Stimulated activated CD8-positive, alpha-beta memory T cell treated with anti-CD3 and anti-CD28 coated beads, Interleukin-12 subunit alpha, Interleukin-12 subunit beta, amount 100 ng/mL, for 4 hours (primary cell): ENCODE data around the gene MYO18B.

ENCODE experiments used
- DNase-seq: peaks from one replicate; pipeline ENCODE4 v3.0.0-alpha.2; 2020; ENCODE audit warnings: low read depth

MYO18B gene

GRCh38 chr22:25828422-25828821, 86.4 kb downstream of the MYO18B start:
- DNase-seq: no peak

- DNase-seq: no peak
Measured at GRCh38 chr22:25829237-25829636, 87.2 kb downstream of the MYO18B start.

GRCh38 chr22:25829808-25830777, 88.1 kb downstream of the MYO18B start:
- no peak for DNase-seq

GRCh38 chr22:25833091-25833490, 91.1 kb downstream of the MYO18B start:
- no peak for DNase-seq

DNA sequence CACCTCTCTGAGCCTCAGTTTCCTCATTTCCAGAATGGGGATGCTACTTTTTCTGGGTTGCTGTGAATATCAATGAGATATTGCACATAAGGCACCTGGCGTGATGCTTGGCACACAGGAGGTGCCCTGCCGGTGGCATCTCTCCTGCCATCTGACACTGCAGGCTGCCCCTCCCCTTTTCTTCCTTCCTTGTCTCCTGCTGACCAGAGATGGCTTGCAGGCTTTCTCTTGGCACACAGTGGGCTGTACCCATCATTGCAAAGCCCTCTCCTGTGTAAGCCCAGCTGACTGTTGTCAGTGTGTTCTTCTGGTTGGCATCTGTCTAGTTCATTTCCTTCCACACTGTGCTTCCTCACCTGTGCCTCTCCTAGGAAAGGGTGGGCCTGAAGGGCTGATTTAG, 91.7 kb downstream of the MYO18B start:
- DNase-seq: no peak

GRCh38 chr22:25834490-25834889, 92.5 kb downstream of the MYO18B start:
- no peak for DNase-seq

- no peak for DNase-seq
Measured at GRCh38 chr22:25835348-25835747, 93.4 kb downstream of the MYO18B start.

DNA sequence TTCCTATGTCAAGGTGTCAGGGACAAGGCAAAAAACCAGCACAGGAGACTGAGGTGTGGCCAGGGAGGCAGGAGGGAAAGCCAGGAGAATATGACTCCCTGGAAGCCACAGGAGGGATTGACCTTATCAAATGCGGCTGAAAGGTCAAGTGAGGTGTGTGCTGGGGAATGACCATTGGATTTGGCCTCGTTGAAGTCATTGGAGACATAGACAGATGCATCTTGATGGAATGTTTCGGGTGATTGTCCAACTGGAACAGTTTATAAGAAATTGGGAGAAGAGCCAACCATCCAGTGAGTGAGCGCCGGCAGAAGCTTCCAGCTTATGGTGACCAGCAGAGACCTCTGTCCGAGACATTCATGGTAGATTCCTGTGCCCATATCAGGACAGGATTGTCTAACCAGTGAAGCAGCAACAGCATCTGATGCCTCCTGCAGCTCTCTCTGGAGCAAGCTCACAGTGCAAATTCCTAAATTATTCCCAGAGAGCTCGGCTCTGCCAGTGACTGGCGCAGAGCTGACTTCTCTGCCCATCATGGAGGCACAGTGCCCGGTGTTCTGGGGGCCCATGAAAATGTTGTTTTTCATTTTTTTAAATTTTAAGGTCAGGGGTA, 95.4 kb downstream of the MYO18B start:
- no peak for DNase-seq

GRCh38 chr22:25838960-25839741, 97.2 kb downstream of the MYO18B start:
- DNase-seq: no peak

GRCh38 chr22:25839755-25840154, 97.8 kb downstream of the MYO18B start:
- no peak for DNase-seq

DNA sequence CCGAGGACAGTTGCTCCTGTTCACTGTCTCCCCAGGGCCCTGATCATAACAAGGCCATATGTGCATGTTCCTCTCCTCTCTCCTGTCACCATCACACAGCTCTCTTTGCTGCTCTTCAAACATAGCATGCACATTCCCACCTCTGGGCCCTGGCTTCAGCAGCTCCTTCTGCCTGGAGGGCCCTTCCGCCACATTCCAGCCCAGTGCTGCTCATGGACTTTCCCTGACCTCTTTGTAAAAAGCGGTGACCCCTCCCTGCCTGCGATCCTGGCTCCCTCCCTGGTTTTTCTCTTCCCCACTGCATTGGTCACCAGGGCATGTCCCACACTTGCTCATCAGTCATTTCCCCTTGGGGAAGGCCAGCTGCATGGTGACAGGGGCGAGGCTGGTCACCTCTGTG, 98.2 kb downstream of the MYO18B start:
- DNase-seq: no peak

DNA sequence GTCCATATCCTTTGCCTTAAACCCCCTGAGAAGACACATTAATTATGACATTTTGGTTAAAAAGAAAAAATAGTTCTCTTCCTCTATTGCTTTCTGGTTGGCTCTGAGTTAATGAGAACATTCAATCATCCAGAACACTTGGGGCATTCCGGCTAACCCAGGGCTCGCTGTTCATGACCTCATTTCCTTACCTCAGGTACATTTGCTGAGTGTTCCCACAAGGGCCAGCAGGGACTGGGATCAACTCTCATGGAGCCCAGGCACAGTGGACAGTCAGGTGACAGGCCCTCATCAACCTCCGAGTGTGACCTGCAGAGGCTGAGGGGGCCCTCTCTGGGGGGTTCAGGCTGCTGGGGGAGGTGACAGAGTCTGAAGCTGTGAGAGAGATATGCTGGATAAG, 98.9 kb downstream of the MYO18B start:
- no peak for DNase-seq

DNA sequence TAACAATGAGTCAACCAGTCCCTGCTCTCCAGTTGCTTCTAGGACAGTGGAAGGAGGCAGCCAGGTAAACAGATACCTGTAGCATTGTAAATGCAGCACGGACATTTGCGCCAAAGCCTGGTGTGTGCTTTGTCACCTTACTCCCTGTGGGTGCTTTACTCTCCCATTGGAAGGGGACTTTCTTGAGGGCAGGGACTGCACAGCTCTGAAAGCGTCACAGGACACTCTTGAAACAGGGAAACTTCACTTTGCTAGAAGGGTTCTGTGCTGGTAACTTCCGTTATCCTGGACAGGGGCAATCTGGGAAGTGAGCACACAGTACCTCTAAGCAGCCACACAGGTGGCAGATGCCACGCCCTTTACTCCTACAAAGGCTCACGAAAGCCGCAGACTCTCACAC, 99.8 kb downstream of the MYO18B start:
- no peak for DNase-seq

- no peak for DNase-seq
Measured at GRCh38 chr22:25843660-25844405, 101.8 kb downstream of the MYO18B start.

DNA sequence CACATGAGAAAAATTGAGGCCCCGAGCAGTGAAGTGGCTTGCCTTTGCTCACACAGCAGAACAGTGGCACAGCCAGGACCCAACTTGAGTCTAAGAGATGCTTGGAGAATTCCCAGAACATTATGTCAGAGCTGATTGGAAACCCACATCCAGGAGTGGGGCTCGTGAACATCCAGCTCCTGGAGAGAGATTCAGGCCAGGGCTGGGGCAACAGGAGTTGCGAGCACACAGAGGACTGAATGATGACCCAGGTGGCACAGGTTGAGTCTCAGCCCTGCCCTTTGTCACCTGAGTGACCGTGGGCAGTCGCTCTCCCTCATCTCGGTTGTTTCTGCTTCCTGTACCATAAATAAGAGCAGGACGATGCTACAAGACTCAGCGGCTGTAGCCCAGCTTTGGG, 102.6 kb downstream of the MYO18B start:
- no peak for DNase-seq

DNA sequence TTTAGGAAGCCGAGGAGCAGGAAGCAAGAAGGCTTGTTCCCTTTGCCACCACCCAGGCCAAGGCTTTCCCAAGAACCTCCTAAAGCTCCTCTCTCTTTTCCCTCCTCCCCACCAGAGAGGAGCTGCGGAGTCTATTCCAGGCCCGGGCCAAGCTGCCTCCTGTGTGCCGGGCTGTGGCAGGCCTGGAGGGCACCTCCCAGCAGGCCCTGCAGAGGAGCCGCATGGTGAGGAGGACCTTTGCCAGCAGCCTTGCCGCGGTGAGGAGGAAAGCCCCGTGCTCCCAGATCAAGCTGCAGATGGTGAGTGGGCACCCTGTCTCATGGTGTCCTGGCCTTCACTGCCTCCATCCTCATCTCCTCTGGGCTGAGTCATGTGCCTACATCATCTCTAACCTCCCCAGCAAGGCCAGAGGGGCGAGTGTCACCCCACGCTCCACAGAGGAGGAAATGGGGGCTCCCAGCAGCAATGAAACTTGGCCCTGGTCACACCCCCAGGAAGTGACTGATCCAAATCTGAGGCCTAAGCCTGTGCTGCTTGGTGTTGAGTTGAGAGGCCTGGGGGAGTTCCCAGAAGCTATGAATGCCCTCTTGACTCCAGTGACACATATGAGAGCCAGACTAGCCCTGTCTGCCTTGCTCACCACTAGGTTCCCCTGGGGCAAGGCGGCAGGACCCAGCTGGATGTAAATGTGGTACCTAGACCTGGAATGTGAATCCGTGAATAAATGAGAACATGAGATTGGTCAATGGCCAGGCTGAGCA, 104.2 kb downstream of the MYO18B start:
- no peak for DNase-seq

DNA sequence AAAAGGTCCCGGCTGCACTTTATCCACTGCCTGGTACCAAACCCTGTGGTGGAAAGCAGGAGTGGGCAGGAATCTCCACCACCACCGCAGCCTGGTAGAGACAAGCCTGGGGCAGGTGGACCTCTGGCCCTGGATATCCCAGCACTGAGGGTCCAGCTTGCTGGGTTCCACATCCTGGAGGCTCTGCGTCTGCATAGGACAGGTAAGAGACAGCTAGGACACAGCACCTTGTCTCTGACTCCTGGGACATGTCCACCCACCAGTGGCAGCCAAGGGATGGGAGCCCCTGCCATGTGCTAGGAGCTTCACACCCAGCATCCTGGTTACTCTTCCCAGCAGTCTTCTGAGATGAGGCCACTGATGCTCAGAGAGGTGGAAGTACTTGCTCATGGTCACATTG, 105.5 kb downstream of the MYO18B start:
- DNase-seq: no peak

- no peak for DNase-seq
Measured at GRCh38 chr22:25848954-25849353, 107.0 kb downstream of the MYO18B start.

GRCh38 chr22:25849522-25849921, 107.5 kb downstream of the MYO18B start:
- DNase-seq: no peak

GRCh38 chr22:25852223-25852622, 110.2 kb downstream of the MYO18B start:
- no peak for DNase-seq

- no peak for DNase-seq
Measured at GRCh38 chr22:25853078-25853477, 111.1 kb downstream of the MYO18B start.
